ENCODE data around the gene DEXI.
"Not testable (repeated sequence)": the region's sequence is repeated elsewhere in the genome, so short reads cannot be mapped to it uniquely, and the experiment has no call there.

DEXI gene

DNA sequence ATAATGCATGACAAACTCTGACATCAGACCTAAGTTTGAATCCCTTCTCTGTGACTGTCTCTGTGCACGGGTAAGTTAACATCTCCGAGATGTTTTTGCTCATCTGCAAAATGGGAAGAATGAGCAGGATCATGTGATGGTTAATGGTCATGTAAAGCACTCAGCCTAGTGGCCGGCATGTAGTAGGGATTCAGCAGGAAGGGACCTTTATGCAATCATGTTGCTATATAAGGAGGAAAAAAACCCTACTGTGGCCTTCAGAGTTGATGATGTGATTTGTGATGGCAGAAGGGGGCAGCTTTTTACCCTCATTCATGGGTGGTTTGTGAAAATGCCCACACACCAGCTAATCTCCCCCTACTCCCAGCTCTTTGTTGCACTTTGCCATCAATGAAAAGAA is 26.2 kb upstream of the DEXI start:
- no peak for DNase-seq (ENCODE audit: low read depth)

DNA sequence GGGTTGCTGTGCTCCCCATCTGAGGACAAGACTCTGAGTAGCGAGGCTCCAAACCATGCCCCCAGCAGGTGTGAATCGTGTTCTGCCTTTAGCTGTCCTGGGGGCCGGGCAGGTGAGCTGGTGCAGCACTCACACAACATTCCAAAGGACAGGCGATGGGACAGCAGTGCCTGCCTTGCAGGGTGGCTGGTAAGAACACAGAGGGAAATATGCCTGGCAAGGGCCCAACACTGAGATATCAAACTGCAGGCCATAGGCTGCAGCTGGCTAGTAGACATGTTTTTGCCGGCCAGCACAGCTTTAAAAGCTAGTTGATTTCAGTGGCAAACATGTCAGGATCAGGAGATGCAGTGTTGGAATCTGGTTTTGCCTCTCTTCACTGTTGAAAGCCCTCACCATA is 25.7 kb upstream of the DEXI start:
- no peak for DNase-seq (ENCODE audit: low read depth)

DNA sequence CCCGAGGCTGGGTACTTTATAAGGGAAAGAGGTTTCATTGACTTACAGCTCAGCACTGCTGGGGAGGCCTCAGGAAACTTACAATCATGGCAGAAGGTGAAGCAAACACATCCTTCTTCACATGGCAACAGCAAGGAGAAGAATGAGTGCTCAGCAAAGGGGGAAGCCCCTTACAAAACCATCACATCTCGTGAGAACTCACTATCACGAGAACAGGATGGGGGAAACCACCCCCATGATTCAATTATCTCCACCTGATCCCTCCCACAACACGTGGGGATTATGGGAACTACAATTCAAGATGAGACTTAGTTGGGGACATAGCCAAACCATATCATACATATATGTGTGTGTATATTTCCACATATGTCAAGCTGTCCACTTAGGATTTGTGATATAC is 24.3 kb upstream of the DEXI start:
- not testable (repeated sequence) for DNase-seq (ENCODE audit: low read depth)

DNA sequence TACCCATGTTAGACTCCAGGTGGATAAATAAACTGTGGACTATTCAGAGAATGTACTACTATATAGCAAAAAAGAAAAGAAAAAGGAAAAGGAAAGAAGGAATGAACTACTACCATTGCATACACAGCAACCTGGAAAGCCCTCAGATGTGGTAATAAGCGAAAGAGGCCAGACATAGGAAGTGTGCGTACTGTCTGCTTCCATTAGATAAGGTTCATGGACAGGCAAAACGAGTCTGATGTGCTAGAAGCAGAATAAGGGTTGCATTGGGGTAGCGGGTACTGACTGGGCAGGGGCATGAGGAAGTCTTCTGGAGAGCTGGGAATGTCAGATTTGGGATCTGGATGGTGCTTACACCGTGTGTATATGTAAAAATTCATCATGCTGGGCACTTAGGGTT is 23.9 kb upstream of the DEXI start:
- no peak for DNase-seq (ENCODE audit: low read depth)

DNA sequence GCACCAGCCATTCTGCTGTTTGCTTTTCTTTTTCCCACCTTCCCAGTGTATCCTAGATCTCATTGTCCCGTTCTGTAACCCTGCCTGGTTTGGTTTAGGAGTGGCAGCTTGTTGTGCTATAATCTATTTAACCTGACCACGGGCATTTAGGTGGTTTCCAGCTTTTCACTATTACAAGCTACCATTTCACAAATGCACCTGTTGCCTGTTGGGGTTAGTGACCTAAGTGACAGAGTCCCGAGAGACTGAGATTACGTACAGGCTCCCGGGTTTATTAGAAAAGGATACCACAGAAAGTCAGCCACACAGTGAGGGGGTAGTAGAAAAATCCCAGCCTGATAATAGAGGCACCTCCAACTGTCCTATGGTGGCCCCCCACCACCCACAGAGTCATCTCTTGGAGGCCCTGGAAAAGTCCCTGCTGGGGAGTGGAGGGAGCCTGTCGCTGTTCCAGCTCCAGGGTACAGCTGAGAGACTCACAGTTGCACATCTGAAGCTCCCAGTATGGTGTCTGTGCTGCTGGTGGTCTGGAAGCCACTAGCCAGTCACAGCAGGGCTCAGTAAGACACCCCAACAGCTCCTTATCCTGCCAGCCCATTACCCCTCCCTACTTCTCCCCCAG is 23.3 kb upstream of the DEXI start:
- DNase-seq (ENCODE audit: low read depth): no peak

DNA sequence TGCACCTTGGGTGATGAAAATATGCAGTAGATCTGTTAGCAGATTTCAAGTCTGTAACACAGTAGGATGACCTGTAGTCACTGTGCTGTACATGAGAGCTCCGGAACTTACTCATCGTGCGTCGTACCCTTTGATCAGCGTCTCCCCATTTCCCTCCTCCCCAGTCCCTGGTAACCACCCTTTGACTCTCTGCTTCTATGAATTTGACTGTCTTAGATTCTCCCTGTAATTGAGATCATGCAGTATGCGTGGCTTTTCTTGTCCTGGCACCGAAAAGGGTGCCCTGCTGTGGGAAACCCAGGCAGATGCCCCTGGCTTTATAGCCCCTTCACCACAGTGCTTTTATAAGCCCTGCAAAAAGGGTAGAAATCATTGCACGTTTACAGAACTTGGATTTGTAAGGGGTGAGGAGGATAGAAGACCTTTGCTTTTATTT is 22.6 kb upstream of the DEXI start:
- DNase-seq (ENCODE audit: low read depth): no peak

DNA sequence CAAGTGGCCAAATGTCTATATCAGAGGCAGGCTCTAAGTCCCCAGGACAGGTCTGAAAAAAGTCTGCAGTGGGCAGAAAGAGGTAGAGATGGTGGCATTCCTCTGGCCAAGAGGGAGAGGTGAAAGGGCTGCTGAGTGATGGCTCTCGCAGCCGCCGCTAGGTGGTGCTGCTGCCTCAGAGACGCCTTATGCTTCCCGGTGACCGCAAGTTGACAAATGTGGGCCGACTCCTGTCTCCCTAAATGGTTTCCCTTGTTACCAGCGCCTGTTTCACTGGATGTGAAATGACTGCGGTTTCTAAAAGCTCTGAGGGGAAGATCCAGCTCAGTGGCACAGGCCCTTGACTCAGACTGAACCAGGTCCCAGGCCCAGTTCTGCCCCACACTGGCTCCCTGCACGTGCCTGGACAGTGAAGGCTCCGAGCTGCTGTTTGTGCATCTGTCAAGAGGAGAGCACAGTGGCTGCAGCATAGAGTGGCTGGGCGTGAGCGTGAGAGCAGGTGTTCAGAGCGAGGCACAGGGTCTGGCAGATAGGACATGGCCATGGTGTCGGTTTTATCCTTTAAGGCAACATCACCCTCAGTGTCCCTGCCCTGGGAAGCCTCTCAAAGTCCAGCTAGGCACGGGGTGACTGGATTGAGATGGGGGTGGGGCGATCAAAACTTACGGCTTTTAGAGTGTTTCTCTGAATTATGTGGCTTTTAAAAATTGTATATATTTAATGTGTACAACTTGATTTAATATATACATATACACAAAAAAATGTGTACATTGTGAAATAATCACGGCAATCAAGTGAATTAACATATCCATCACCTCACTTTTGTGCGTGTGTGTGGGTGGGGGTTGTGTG is 22.0 kb upstream of the DEXI start:
- peak; percentile 76 for DNase-seq (ENCODE audit: low read depth)

DNA sequence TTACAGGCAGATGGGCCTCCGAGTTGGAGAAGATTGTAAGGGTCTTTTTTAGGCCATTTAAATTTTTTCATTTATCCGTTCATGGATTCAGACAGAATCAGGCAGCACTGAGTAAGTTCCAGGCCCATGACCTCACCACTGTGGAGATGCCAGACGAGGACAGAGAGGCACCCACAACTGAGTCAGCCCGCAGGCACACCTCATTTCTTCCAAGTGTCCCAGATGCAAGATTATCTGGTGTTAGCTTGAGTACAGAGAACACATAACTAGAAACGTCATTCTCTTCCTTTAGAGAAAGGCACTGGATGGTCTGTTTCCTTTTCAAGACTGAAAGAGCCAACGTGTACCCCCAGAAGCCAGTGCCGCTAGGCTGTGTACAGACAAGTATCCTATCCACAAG is 19.0 kb upstream of the DEXI start:
- DNase-seq (ENCODE audit: low read depth): peak; percentile 58

DNA sequence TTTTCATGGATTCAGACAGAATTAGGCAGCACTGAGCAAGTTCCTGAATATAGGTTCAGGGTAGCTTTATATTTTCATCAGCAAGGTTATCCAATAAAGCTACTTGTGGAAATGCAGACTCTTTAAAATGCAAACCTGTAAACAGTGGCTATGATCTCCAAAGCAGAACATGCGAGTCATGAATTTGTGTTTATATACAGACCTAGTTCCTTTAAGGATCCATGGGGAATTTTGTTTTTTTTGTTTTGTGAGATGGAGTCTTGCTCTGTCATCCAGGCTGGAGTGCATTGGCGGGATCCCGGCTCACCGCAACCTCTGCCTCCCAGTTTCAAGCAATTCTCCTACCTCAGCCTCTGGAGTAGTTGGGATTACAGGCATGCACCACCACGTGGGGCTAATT is 16.9 kb upstream of the DEXI start:
- DNase-seq (ENCODE audit: low read depth): no peak

DNA sequence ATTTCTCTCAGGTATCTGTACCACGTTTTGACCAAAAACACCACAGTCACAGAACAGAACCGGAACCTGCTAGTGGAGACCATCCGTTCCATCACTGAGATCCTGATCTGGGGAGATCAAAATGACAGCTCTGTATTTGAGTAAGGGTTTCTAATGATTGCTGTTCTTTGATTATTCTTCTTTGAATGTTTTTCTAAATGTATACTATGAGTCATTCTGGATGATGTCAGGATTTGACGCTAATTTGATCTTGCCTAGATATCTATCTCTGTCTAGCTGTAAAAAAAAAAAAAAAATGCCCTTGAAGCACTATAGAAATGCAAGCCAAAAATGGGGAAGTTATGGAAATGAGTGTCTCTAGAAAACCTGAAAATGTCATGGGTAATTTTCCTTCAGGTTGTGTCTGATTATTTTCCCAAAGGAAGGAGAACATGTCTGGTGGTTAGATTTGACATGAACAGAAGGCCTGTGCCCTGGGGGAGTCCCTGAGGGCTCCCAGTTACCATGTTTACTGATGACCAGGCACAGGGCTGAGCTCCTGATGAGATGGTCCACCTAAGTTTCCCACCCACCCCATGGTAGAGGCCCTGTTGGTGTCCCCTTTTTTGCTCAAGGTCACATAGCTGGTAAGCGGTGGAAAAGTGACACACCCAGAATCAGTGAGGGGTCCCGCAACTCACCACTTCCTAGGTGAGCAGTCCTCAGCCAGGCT is 15.7 kb upstream of the DEXI start:
- no peak for DNase-seq (ENCODE audit: low read depth)

DNA sequence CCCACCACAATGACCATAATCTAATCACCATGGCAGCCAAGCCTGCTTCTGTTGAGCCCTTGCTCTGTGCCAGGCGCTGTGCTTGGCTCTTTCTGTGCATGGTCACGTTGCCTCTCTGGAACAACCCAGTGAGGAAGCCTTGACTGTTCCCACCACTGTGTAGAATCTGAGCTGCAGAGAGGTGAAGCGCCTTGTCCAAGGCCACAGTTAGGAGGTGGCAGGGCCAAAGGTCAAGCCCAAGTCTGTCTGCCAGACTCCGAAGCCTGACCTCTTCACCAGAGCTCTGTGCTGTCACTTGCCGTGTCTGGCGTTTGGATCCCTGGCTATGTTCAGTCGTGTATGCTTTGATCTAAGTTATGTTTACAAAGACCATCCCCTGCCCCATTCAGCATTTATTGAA is 12.6 kb upstream of the DEXI start:
- DNase-seq (ENCODE audit: low read depth): no peak

DNA sequence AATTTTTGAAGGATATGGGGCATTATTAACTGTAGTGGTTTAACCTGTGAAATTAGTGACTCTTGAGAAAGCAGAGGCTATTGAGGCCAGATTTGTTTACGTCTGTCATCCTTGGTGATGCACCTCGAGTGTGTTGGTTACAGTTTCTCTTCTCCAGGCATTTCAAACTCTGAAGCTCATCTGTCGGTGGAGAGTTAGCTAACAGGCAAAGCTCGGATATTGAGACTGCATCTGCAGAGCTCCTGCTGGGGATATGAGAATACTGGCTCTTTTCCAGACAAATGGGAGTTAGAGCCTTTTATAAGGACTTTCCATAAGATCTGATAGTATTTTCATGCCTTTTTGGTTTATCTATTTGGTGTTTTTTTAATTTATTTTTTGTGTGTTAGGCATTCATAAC is 8.8 kb upstream of the DEXI start:
- no peak for DNase-seq (ENCODE audit: low read depth)

DNA sequence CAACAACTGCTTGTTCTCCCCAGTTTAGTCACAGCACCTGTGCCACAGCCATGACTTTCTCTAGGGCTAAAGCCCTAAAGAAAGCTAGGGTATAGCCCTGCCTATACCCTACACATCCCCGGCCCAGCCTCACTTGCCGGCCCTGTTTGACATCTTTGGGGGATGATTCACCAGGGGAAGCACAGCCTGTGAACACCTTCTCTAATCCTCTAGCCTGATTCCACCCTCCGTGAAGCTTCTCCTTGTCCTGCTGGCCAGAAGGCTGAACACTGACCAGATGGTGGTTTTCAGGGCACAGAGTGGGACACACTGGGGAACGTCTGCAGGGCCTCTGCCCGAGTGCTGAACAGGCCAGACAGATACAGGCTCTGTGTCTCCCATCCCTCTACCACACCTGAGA is 8.1 kb upstream of the DEXI start:
- DNase-seq (ENCODE audit: low read depth): no peak

DNA sequence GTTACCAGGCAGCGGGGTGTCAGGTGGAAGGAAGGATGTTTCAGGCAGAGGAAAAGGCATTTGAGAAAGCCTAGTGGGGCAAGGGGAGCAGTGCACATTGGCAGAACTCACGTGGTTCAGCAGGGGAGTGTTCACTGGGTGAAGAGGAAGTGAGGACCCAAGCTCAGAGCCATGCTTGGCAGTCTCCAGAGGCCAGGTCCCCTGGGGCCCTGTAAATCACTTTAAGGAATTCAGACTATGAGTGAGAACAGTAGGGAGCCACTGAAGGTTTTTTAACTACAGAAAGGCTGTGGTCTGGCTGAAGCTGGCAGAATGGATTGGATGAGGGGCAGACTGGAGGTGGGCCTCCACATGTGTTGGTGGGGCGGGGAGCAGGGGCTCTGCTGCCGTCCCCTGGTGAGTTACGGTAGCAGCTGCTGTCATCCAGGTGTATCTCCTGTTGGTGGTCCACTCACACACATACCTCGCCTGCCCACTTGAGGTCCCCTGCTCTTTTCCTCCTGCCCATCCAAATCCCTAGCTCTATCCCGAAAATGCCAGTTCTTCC is 7.2 kb upstream of the DEXI start:
- peak; percentile 28 for DNase-seq (ENCODE audit: low read depth)

DNA sequence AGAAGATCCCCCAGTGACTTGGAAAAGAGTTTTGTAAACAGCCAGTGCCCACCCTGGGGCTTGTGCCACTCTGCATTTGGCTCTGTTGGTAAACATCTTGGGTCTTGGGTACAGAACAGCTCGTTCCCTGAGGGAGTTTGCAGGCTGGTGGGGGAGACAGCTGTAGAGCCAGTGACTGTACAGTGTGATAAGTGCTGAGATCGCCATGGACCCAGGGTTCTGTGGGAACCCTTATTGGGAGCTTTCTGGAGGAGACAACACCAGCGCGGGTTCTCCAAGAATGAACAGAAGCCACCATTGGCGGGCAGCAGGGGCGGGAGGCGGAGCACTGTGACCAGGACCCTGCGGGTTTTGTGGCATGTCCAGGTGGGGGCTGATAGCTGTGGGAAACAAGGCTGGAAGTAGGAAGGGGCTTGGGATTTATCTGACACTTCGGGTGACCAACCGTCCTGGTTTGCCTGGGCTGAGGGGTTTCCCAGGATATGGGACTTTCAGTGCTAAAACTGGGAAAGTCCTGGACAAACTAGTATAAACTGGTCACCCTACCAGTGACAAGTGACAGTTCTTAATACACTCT is 5.0 kb upstream of the DEXI start:
- DNase-seq (ENCODE audit: low read depth): no peak

DNA sequence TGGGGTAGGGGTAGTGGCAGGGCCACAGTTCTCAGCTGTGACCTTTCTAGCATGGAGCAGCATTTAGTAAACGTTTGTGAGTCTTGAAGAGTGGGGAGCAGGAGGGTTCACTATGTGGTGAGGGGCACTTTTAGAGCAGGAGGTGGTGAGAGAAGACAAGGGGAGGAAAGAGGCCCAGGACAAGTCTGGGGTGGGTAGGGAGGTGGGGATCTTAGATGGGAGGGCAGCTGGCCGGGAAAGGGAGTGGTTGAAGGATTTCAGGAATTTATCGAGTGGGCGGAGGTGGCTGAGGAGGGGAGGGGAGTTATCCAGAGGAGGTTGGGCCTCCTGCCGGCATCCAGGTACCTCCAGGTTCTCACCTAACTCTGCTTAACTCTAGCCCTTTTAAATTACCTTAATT is 4.0 kb upstream of the DEXI start:
- DNase-seq (ENCODE audit: low read depth): no peak

DNA sequence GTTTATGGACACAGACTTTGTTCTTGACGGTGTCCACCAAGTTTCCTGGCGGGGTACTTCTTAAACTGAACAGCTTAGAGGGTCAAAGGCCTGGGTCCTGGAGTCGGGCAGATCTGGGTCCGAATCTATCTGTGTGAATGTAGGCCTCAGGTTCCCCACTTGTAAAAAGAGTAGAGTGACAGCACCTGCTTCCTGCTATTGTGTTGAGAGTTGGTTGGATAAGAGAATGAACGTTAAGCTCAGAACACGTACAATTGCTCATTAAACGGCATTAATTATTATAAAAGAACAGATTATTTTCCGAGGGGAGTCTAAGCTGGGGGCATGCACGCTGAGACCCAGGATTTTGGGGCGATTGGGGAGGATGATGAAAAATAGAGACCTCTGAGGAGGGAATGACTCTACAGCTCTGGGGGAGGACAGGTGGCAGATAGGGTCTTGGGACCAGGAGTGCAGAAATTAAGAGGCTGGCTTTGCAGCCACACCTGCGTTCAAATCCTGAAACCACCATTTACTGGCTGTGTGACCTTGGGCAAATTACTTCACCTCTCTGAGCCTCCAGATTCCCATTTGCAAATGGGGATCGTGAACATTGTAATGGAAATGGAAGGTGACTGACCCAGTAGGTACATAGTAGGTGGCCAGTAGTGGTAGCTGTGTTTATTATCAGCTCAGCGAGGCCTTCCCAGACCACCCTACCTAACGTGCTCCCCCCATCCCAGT is 3.0 kb upstream of the DEXI start:
- no peak for DNase-seq (ENCODE audit: low read depth)

DNA sequence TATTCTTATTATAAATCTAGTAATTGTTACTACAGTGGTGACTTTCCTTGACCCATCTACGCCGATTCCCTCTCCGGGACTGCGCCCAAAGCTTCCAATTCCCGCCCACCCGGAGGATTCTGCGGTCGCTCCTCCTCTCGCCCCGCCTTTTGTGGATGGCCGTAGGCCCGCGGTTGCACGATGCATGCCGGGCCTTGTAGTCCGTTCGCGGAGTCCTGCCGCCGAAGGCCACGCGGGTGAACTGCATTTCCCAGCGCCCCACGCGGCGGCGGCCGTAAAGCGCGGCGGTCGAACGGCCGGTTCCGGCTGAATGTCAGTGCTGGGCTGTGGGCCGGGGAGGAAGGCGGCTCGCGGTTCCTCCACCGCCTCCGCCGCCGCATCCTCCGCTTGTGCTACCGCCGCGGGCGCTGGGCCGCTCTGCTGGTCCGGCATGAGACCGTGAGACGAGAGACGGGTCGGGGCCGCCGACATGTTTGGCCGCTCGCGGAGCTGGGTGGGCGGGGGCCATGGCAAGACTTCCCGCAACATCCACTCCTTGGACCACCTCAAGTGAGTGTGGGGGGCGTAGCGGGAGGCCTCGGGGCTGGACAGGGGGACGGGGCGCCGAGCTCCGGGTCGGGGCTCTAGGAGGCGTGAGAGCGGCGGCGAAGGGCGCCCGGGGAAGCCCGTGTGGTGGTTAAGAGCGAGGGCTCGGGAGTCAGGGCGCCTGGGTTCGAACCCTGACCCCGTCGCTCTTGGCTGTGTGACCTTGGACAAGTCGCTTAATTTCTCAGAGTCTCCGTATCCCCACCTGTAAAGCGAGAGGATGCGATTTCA is 2.2 kb upstream of the DEXI start, which contains the start of gene CLEC16A:
CLEC16A (plus strand) TSS at position 316 of the 816 bp plus-strand sequence; CDS start at position 470, 154 bp downstream.
- DNase-seq (ENCODE audit: low read depth): peak; percentile 97

DNA sequence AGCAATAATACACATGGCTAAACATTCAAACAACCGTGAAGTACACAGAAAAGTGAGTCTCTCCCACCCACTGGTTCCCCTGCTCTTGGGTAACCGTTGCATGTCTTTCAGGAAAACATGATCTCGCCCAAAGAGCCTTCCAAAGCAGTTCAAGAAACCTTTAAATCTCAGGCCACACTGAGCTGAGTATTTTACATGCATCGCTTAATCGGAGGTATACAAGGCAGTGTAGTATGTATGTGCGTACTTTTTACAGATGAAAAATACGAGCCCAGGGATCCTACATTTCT is 741 bp upstream of the DEXI start:
- no peak for DNase-seq (ENCODE audit: low read depth)

DNA sequence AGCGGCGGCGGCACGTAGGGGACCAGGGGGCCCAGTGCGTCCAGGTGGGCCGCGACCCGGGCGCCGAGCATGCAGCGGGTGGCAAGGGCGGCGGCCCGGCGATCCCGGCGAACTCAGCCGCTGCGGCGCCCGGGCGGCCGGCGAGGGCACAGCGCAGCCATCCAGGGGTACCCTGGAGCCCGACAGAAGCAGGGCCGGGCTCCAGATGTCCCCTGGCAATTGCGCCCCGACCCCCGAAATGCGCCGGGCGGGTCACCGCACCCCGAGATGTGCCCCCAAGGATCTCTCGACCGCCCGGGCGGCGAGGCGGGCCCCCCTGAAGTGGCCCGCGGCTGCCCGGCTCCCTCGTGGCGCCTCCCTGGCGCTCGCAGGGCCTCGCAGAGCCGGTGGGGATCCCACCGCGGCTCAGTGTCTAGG is 325 bp downstream of the DEXI start:
- not testable (repeated sequence) for DNase-seq (ENCODE audit: low read depth)
